ENCODE measurements around the gene NLRP7. TPM values are rescaled to one million over a fixed set of nuclear protein-coding genes. Genes with fewer than 3 reads are reported as not detected.
"Not testable (repeated sequence)": the region's sequence is repeated elsewhere in the genome, so short reads cannot be mapped to it uniquely, and the experiment has no call there.

Gene NLRP7
- total RNA-seq, 1 donor from 2014 or later, result 0.15 TPM

GRCh38 chr19:54949412-54949811 is 2.1 kb upstream of the NLRP7 start:
- no peak overlapping the region for H3K27ac ChIP-seq
- intact Hi-C loops (cut with DNase I), result no loop called here
- H3K27me3 ChIP-seq (ENCODE audit: low read depth), result no peaks in the 10 kb centered on the region
- ATAC-seq (no peak), DNase-seq (no peak)
- no peaks in the 10 kb centered on the region for H3K4me1 ChIP-seq
- H3K9me3 ChIP-seq, result no peaks in the 10 kb centered on the region
- no peak overlapping the region for H3K4me3 ChIP-seq
- H3K36me3 ChIP-seq, result no peaks in the 10 kb centered on the region
- no peak for TF ChIP-seq CTCF (IDR thresholded peaks at IDR 0.05)

DNA sequence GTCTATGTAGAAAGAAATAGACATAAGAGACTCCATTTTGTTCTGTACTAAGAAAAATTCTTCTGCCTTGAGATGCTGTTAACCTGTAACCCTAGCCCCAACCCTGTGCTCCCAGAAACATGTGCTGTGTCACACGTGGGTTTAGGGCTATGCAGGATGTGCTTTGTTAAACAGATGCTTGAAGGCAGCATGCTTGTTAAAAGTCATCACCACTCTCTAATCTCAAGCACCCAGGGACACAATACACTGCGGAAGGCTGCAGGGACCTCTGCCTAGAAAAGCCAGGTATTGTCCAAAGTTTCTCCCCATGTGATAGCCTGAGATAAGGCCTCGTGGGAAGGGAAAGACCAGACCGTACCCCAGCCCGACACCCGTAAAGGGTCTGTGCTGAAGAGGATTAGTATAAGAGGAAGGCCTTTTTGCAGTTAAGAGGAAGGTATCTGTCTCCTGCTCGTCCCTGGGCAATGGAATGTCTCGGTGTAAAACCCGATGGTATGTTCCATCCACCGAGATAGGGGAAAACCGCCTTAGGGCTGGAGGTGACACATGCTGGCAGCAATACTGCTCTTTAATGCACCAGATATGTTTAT is 3.5 kb downstream of the NLRP7 start:
- H3K27me3 ChIP-seq (ENCODE audit: low read depth); DNase-seq; H3K27ac ChIP-seq; H3K36me3 ChIP-seq; H3K4me3 ChIP-seq; ATAC-seq; H3K4me1 ChIP-seq; H3K9me3 ChIP-seq; intact Hi-C loops (cut with DNase I): not testable (repeated sequence)

GRCh38 chr19:54939538-54939937 is 7.8 kb downstream of the NLRP7 start:
- H3K27ac ChIP-seq; H3K4me3 ChIP-seq; DNase-seq; H3K36me3 ChIP-seq; H3K9me3 ChIP-seq; ATAC-seq; intact Hi-C loops (cut with DNase I); H3K27me3 ChIP-seq (ENCODE audit: low read depth); H3K4me1 ChIP-seq: not testable (repeated sequence)

- no peak for TF ChIP-seq CTCF (IDR thresholded peaks at IDR 0.05)
- intact Hi-C loops (cut with DNase I), result no loop called here
- Histone ChIP-seq H3K4me1 (no peaks in the 10 kb centered on the region), H3K27ac (no peak overlapping the region), H3K9me3 (no peaks in the 10 kb centered on the region), H3K27me3 (ENCODE audit: low read depth) (no peaks in the 10 kb centered on the region), H3K36me3 (no peaks in the 10 kb centered on the region), H3K4me3 (no peak overlapping the region)
- no peak for ATAC-seq
- DNase-seq, result no peak
Observed at GRCh38 chr19:54938906-54939305, 8.4 kb downstream of the NLRP7 start.

GRCh38 chr19:54937926-54938325 is 9.4 kb downstream of the NLRP7 start:
- DNase-seq, result no peak
- H3K27ac ChIP-seq, result no peak overlapping the region
- H3K36me3 ChIP-seq, result no peaks in the 10 kb centered on the region
- H3K27me3 ChIP-seq (ENCODE audit: low read depth), result no peaks in the 10 kb centered on the region
- no peak overlapping the region for H3K4me3 ChIP-seq
- H3K9me3 ChIP-seq, result no peaks in the 10 kb centered on the region
- no peak for ATAC-seq
- no peaks in the 10 kb centered on the region for H3K4me1 ChIP-seq
- no peak for TF ChIP-seq CTCF (IDR thresholded peaks at IDR 0.05)
- intact Hi-C loops (cut with DNase I), result no loop called here

DNA sequence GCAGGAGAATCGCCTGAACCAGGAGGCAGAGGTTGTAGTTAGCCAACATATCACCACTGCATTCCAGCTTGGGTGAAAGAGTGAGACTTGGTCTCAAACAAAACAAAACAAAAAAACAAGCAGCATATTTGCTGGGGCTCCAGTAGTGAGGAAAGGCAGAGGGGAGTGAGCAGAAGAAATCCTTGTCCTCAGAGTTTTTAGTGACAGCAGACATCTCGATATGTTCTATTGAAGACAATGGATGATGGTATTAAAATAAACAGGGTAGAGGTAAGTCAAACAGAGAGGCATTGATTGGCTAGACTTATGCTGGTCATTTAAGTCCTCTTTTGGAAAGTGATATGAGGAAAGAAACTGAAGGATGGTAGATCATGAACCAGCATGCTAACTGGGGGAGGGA is 19.0 kb downstream of the NLRP7 start:
- TF ChIP-seq CTCF (IDR thresholded peaks at IDR 0.05), result no peak
- Histone ChIP-seq H3K4me3 (no peak overlapping the region), H3K36me3 (no peaks in the 10 kb centered on the region), H3K4me1 (no peaks in the 10 kb centered on the region), H3K9me3 (peaks cover 11% of the 10 kb centered on the region), H3K27me3 (ENCODE audit: low read depth) (peaks cover 3% of the 10 kb centered on the region), H3K27ac (no peak overlapping the region)
- intact Hi-C loops (cut with DNase I), result no loop called here
- ATAC-seq (no peak), DNase-seq (no peak)

- intact Hi-C loops (cut with DNase I), result no loop called here
- H3K4me1 ChIP-seq, result no peaks in the 10 kb centered on the region
- H3K4me3 ChIP-seq, result no peak overlapping the region
- DNase-seq, result no peak
- peaks cover 3% of the 10 kb centered on the region for H3K9me3 ChIP-seq
- no peak for ATAC-seq
- H3K36me3 ChIP-seq, result no peaks in the 10 kb centered on the region
- no peak overlapping the region for H3K27ac ChIP-seq
- no peak for TF ChIP-seq CTCF (IDR thresholded peaks at IDR 0.05)
- peaks cover 12% of the 10 kb centered on the region for H3K27me3 ChIP-seq (ENCODE audit: low read depth)
Observed at GRCh38 chr19:54923276-54923675, 24.1 kb downstream of the NLRP7 start.
